HG03565 (cell line): ENCODE data around the gene COL4A2.

Source experiments
- ATAC-seq: cut with Tn5 transposase; IDR thresholded peaks from one replicate; pipeline ENCODE4 v1.9.1; 2021; ENCODE audit warnings: mild to moderate bottlenecking, moderate library complexity; ENCODE audit not compliant: unreplicated experiment

The COL4A2 gene

GRCh38 chr13:110306960-110307766 is at the start of gene COL4A2, which contains the start of gene COL4A1:
TSS of gene COL4A2 (plus strand) at chr13:110307284. CDS start at chr13:110307904, 620 bp downstream.
TSS of gene COL4A1 (minus strand) at chr13:110307157. CDS start at chr13:110307027, 130 bp downstream.
- ATAC-seq: no peak

GRCh38 chr13:110257408-110257807 is 49.7 kb upstream of the COL4A2 start:
- no peak for ATAC-seq

GRCh38 chr13:110258876-110259631 is 48.0 kb upstream of the COL4A2 start:
- no peak for ATAC-seq

- no peak for ATAC-seq
These were observed 47.4 kb upstream of the COL4A2 start for GRCh38 chr13:110259651-110260050.

- no peak for ATAC-seq
These were observed 45.7 kb upstream of the COL4A2 start for GRCh38 chr13:110261166-110262081.

- no peak for ATAC-seq
These were observed 45.0 kb upstream of the COL4A2 start for GRCh38 chr13:110262082-110262436.

- ATAC-seq: no peak
These were observed 44.4 kb upstream of the COL4A2 start for GRCh38 chr13:110262508-110263291.

- no peak for ATAC-seq
These were observed 43.7 kb upstream of the COL4A2 start for GRCh38 chr13:110263404-110263803.

- no peak for ATAC-seq
These were observed 43.2 kb upstream of the COL4A2 start for GRCh38 chr13:110263888-110264287.

GRCh38 chr13:110264685-110265275 is 42.3 kb upstream of the COL4A2 start:
- no peak for ATAC-seq

- ATAC-seq: no peak
These were observed 41.8 kb upstream of the COL4A2 start for GRCh38 chr13:110265341-110265681.

GRCh38 chr13:110265682-110266430 is 41.2 kb upstream of the COL4A2 start:
- ATAC-seq: no peak

- ATAC-seq: no peak
These were observed 40.7 kb upstream of the COL4A2 start for GRCh38 chr13:110266431-110266809.

- no peak for ATAC-seq
These were observed 40.1 kb upstream of the COL4A2 start for GRCh38 chr13:110266983-110267382.

- no peak for ATAC-seq
These were observed 39.0 kb upstream of the COL4A2 start for GRCh38 chr13:110268061-110268460.

- no peak for ATAC-seq
These were observed 38.4 kb upstream of the COL4A2 start for GRCh38 chr13:110268576-110269185.

GRCh38 chr13:110269509-110270185 is 37.4 kb upstream of the COL4A2 start:
- no peak for ATAC-seq

GRCh38 chr13:110270507-110270906 is 36.6 kb upstream of the COL4A2 start:
- no peak for ATAC-seq
